Heart left ventricle (tissue), 16 donors: ENCODE data around the gene CACNA1E. TPM values are rescaled to one million over a fixed set of nuclear protein-coding genes. Genes with fewer than 3 reads are reported as not detected.

Experiments
- ATAC-seq, 4 donors: fragments of 200-7000 bp; cut with Tn5 transposase; one replicate each; pipeline ENCODE4 v1.9.1; 2020 to 2022; ENCODE audit warnings: moderate library complexity in 4 of 4, mild to moderate bottlenecking in 3 of 4, moderate number of reproducible peaks in 1 of 4
- DNase-seq, 5 donors: peaks; one replicate each; pipeline ENCODE4 v3.0.0-alpha.2; 2020
- H3K27ac ChIP-seq, 12 donors: fragments of 200-600 bp; sonication (generic) in 4 of 12; one replicate each; pipeline versions ENCODE4 v1.5.0 to v1.8.0; 2016 to 2022; ENCODE audit warnings: mild to moderate bottlenecking in 2 of 12
- H3K27me3 ChIP-seq, 9 donors: fragments of 200-600 bp; sonication (generic) in 2 of 9; one replicate each; pipeline versions ENCODE4 v1.5.1 to v1.8.0; 2016 to 2022; ENCODE audit warnings: mild to moderate bottlenecking in 3 of 9
- H3K36me3 ChIP-seq, 9 donors: fragments of 200-600 bp; sonication (generic) in 2 of 9; one replicate each; pipeline versions ENCODE4 v1.5.0 to v1.8.0; 2018 to 2022; ENCODE audit warnings: mild to moderate bottlenecking in 2 of 9
- H3K4me1 ChIP-seq, 12 donors: fragments of 200-600 bp; sonication (generic) in 4 of 12; one replicate each; pipeline versions ENCODE4 v1.5.0 to v1.8.0; 2016 to 2022; ENCODE audit warnings: mild to moderate bottlenecking in 3 of 12
- H3K4me3 ChIP-seq, 12 donors: fragments of 200-600 bp; sonication (generic) in 4 of 12; one replicate each; pipeline versions ENCODE4 v1.5.0 to v1.8.0; 2017 to 2022; ENCODE audit warnings: mild to moderate bottlenecking in 9 of 12, moderate library complexity in 4 of 12
- H3K9me3 ChIP-seq, 12 donors: fragments of 200-600 bp; sonication (generic) in 4 of 12; one replicate each; pipeline versions ENCODE4 v1.5.0 to v1.8.0; 2016 to 2022; ENCODE audit warnings: mild to moderate bottlenecking in 1 of 12
- CTCF ChIP-seq, 12 donors: fragments of 200-600 bp; sonication (generic) in 4 of 12; IDR thresholded peaks; one replicate each; pipeline versions ENCODE4 v1.5.0 to v1.8.0; 2018 to 2022; ENCODE audit warnings: antibody characterized with exemption in 12 of 12, mild to moderate bottlenecking in 5 of 12
- POLR2A ChIP-seq, 2 donors: fragments of 450-650 bp; IDR thresholded peaks; one replicate each; pipeline ENCODE4 v1.6.1; 2017; ENCODE audit warnings: antibody characterized with exemption in 2 of 2, mild to moderate bottlenecking in 2 of 2, moderate library complexity in 2 of 2
- WGBS, 4 donors: extraction: QIAGEN DNeasy Blood & Tissue Kit in 2 of 4; methylation state at CpG; one replicate each; pipeline versions ENCODE4 v1.1.5 to v1.1.7; 2013 to 2018; 5-methylcytosine and 5-hydroxymethylcytosine counted together
- intact Hi-C, 10 donors: fragments of 100-400 bp; cut with DNase I; formaldehyde crosslinking; loops; one replicate each; pipeline versions ENCODE4 v1.11.1 to v1.14.2; 2022
- polyA plus RNA-seq, 2 donors: library from polyadenylated mRNA; stranded (reverse); fragments of 200-250 nt; gene quantifications; one replicate each; pipeline ENCODE4 v1.2.3, GENCODE V29; 2013
- total RNA-seq, 9 donors: library from RNA; depleted of rRNA in 2 of 9; stranded (reverse); fragments of >200 nt in 2 of 9; fragmentation: NEBNext Ultra II Directional in 3 of 9; extraction: Animal tissue kit (Norgen Biotek cat#: 25700) in 3 of 9; gene quantifications; one replicate each; pipeline versions ENCODE4 v1.1.0 to v1.2.4, GENCODE V29; 2016 to 2023
- donor health status: ischemic (EF 13 %, LVEDD 7.1; RV severe dilation, severe dysfunction).
- donor health status: healthy with polysubstance abuse.
- donor health status: DM: no; HTN: yes; CAD: no.
- donor health status: DM: no; HTN: no; CAD: no.
- donor health status: ischemic (EF 25% LVEDD 6.9; RV normal size, moderate dysfunction).
- donor health status: ischemic (EF 25% LVEDD 5.7; RV mildly dilated, moderate dysfunction).
- donor health status: healthy.
- donor health status: DM: yes; HTN: yes; CAD: no.
- donor health status: ischemic (EF 35%, LVEDD 5.7; RV mildly dilated, moderate dysfunction).
- donor health status: nonischemic (EF 11% LVEDD 7.7; RV severe dilation, severe dysfunction).
- donor health status: DM: yes; HTN: yes; CAD: no.
- donor health status: PGD.
- donor health status: ischemic (EF 29% LVEDD 5.4; RV normal size, mild dysfunction).
- donor health status: nonischemic (EF 23%, LVEDD 6.1; RV moderate dilation, normal function).

Gene CACNA1E
- total and polyA plus RNA-seq, 11 donors = 0.02 to 1.9 (median 0.10) TPM

GRCh38 chr1:181493166-181493565 lies 9.8 kb downstream of the CACNA1E start:
- no peak for TF ChIP-seq CTCF (IDR thresholded peaks at IDR 0.05)
- TF ChIP-seq POLR2A (IDR thresholded peaks at IDR 0.05) = no peak
- DNase-seq = no peak
- intact Hi-C loops = loop anchor here in 1 of 10 donors (10.0 kb wide), 1 partner anchor 572 kb away; the partner anchor contains the start of gene ZNF648

GRCh38 chr1:181493885-181494284 lies 10.6 kb downstream of the CACNA1E start:
- intact Hi-C loops = loop anchor here in 1 of 10 donors (10.0 kb wide), 1 partner anchor 571 kb away; the partner anchor contains the start of gene ZNF648
- TF ChIP-seq POLR2A (IDR thresholded peaks at IDR 0.05) (no peak), CTCF (IDR thresholded peaks at IDR 0.05) (no peak)
- Histone ChIP-seq H3K36me3 (no peaks in the 10 kb centered on the region), H3K27me3 (peaks cover 0 to 84% (median 21%) of the 10 kb centered on the region in 9 donors), H3K4me1 (peaks cover 0 to 6% (median 0%) of the 10 kb centered on the region in 12 donors), H3K4me3 (no peak overlapping the region), H3K27ac (no peak overlapping the region), H3K9me3 (no peaks in the 10 kb centered on the region)
- ATAC-seq = no peak
- no peak for DNase-seq
- WGBS, 4 donors = 77 to 89% (median 84%) methylated on average over 4 of the region's 4 CpGs

More at GRCh38 chr1:181493166-181493565, 9.8 kb downstream of the CACNA1E start:
- Histone ChIP-seq H3K27me3 (peaks cover 0 to 91% (median 22%) of the 10 kb centered on the region in 9 donors), H3K4me1 (peaks cover 0 to 6% (median 0%) of the 10 kb centered on the region in 12 donors), H3K27ac (no peak overlapping the region), H3K4me3 (no peak overlapping the region), H3K9me3 (no peaks in the 10 kb centered on the region), H3K36me3 (no peaks in the 10 kb centered on the region)
- no peak for ATAC-seq
- 30 to 41% (median 38%) methylated on average over 3 of the region's 3 CpGs for WGBS, 4 donors

GRCh38 chr1:181496759-181497158 lies 13.4 kb downstream of the CACNA1E start:
- Histone ChIP-seq H3K4me1 (peaks cover 0 to 4% (median 0%) of the 10 kb centered on the region in 12 donors), H3K4me3 (no peak overlapping the region), H3K36me3 (no peaks in the 10 kb centered on the region), H3K9me3 (no peaks in the 10 kb centered on the region), H3K27ac (no peak overlapping the region), H3K27me3 (peaks cover 0 to 84% (median 6%) of the 10 kb centered on the region in 9 donors)
- 50 to 76% (median 56%) methylated on average over 1 of the region's 1 CpG for WGBS, 4 donors
- DNase-seq (no peak), ATAC-seq (no peak)
- intact Hi-C loops = loop anchor here in 1 of 10 donors (10.0 kb wide), 1 partner anchor 568 kb away; the partner anchor contains the start of gene ZNF648
- TF ChIP-seq POLR2A (IDR thresholded peaks at IDR 0.05) (no peak), CTCF (IDR thresholded peaks at IDR 0.05) (no peak)

GRCh38 chr1:181497870-181498269 lies 14.6 kb downstream of the CACNA1E start:
- ATAC-seq = no peak
- H3K4me3 ChIP-seq = no peak overlapping the region
- no peaks in the 10 kb centered on the region for H3K9me3 ChIP-seq
- intact Hi-C loops = loop anchor here in 1 of 10 donors (10.0 kb wide), 1 partner anchor 567 kb away; the partner anchor contains the start of gene ZNF648
- no peak overlapping the region for H3K27ac ChIP-seq
- no peak for DNase-seq
- H3K27me3 ChIP-seq = peaks cover 0 to 77% (median 6%) of the 10 kb centered on the region in 9 donors
- H3K4me1 ChIP-seq = peaks cover 0 to 6% (median 0%) of the 10 kb centered on the region in 12 donors
- TF ChIP-seq CTCF (IDR thresholded peaks at IDR 0.05) (no peak), POLR2A (IDR thresholded peaks at IDR 0.05) (no peak)
- no peaks in the 10 kb centered on the region for H3K36me3 ChIP-seq
- 72 to 75% (median 74%) methylated on average over 6 of the region's 6 CpGs for WGBS, 4 donors
